Left lung (tissue), 10 donors: Measurements from ENCODE around the gene ST7. TPM values are rescaled to one million over a fixed set of nuclear protein-coding genes. Genes with fewer than 3 reads are reported as not detected.

Source experiments
- ATAC-seq: fragments of 200-7000 bp; cut with Tn5 transposase; one replicate; pipeline ENCODE4 v1.9.1; 2020; ENCODE audit warnings: moderate library complexity
- DNase-seq, 4 donors: peaks; one replicate each; pipeline ENCODE4 v3.0.0-alpha.2; 2013 to 2020
- H3K27ac ChIP-seq, 2 donors: fragments of 200-600 bp; sonication (generic) in 1 of 2; one replicate each; pipeline versions ENCODE4 v1.5.0 to v1.8.0; 2020 to 2021
- H3K27me3 ChIP-seq, 2 donors: fragments of 200-600 bp; sonication (generic) in 1 of 2; one replicate each; pipeline versions ENCODE4 v1.5.0 to v1.8.0; 2020 to 2021
- H3K36me3 ChIP-seq, 2 donors: fragments of 200-600 bp; sonication (generic) in 1 of 2; one replicate each; pipeline versions ENCODE4 v1.5.0 to v1.8.0; 2020 to 2021
- H3K4me1 ChIP-seq, 2 donors: fragments of 200-600 bp; one replicate each; pipeline ENCODE4 v1.8.0; 2021
- H3K4me3 ChIP-seq, 2 donors: fragments of 200-600 bp; sonication (generic) in 1 of 2; one replicate each; pipeline versions ENCODE4 v1.5.0 to v1.8.0; 2020 to 2021; ENCODE audit warnings: mild to moderate bottlenecking in 1 of 2
- H3K9me3 ChIP-seq, 2 donors: fragments of 200-600 bp; sonication (generic) in 1 of 2; one replicate each; pipeline versions ENCODE4 v1.5.0 to v1.8.0; 2020 to 2021
- CTCF ChIP-seq, 2 donors: fragments of 200-600 bp; sonication (generic) in 1 of 2; IDR thresholded peaks; one replicate each; pipeline versions ENCODE4 v1.5.0 to v1.8.0; 2021; ENCODE audit warnings: antibody characterized with exemption in 2 of 2
- intact Hi-C, 2 donors: fragments of 100-400 bp; cut with DNase I; formaldehyde crosslinking; loops; one replicate each; pipeline versions ENCODE4 v1.11.2 to v1.14.2; 2022
- polyA plus RNA-seq, 6 donors: library from polyadenylated mRNA; unstranded; fragments of 120-200 nt; gene quantifications; one replicate each; pipeline ENCODE4 v1.2.1, GENCODE V29; 2013; ENCODE audit not compliant: insufficient read length in 6 of 6
- total RNA-seq, 2 donors: library from RNA; stranded (reverse); fragmentation: NEBNext Ultra II Directional; extraction: Animal tissue kit (Norgen Biotek cat#: 25700); gene quantifications; one replicate each; pipeline ENCODE4 v1.2.1, GENCODE V29; 2021
- donor health status: DM: no; HTN: yes; CAD: no.
- donor health status: DM: no; HTN: no; CAD: no.

The ST7 gene
- total and polyA plus RNA-seq, 8 donors = 36.3 to 60.6 (median 48.4) TPM

- Histone ChIP-seq H3K9me3 (no peaks in the 10 kb centered on the region), H3K27ac (no peak overlapping the region), H3K27me3 (no peaks in the 10 kb centered on the region), H3K36me3 (peaks cover 0 to 11% of the 10 kb centered on the region in 2 donors), H3K4me1 (no peaks in the 10 kb centered on the region), H3K4me3 (no peak overlapping the region)
- TF ChIP-seq CTCF (IDR thresholded peaks at IDR 0.05) = no peak
- DNase-seq (no peak), ATAC-seq (no peak)
- intact Hi-C loops = no loop called here
Measured at GRCh38 chr7:117192108-117192507, 238.8 kb downstream of the ST7 start.

GRCh38 chr7:117193564-117193963 lies 240.3 kb downstream of the ST7 start:
- H3K27me3 ChIP-seq = no peaks in the 10 kb centered on the region
- H3K27ac ChIP-seq = no peak overlapping the region
- ATAC-seq (no peak), DNase-seq (no peak)
- H3K4me1 ChIP-seq = no peaks in the 10 kb centered on the region
- intact Hi-C loops = no loop called here
- peaks cover 0 to 11% of the 10 kb centered on the region in 2 donors for H3K36me3 ChIP-seq
- H3K9me3 ChIP-seq = no peaks in the 10 kb centered on the region
- no peak for TF ChIP-seq CTCF (IDR thresholded peaks at IDR 0.05)
- H3K4me3 ChIP-seq = no peak overlapping the region

GRCh38 chr7:117194445-117194844 lies 241.1 kb downstream of the ST7 start:
- Histone ChIP-seq H3K4me3 (no peak overlapping the region), H3K27me3 (no peaks in the 10 kb centered on the region), H3K4me1 (no peaks in the 10 kb centered on the region), H3K27ac (no peak overlapping the region), H3K9me3 (no peaks in the 10 kb centered on the region), H3K36me3 (peaks cover 0 to 11% of the 10 kb centered on the region in 2 donors)
- DNase-seq (no peak), ATAC-seq (no peak)
- no peak for TF ChIP-seq CTCF (IDR thresholded peaks at IDR 0.05)
- intact Hi-C loops = no loop called here

- H3K9me3 ChIP-seq = no peaks in the 10 kb centered on the region
- no peaks in the 10 kb centered on the region for H3K4me1 ChIP-seq
- no peak overlapping the region for H3K27ac ChIP-seq
- no peak overlapping the region for H3K4me3 ChIP-seq
- no peak for DNase-seq
- no peaks in the 10 kb centered on the region for H3K27me3 ChIP-seq
- intact Hi-C loops = no loop called here
- peaks cover 0 to 2% of the 10 kb centered on the region in 2 donors for H3K36me3 ChIP-seq
- ATAC-seq = no peak
- no peak for TF ChIP-seq CTCF (IDR thresholded peaks at IDR 0.05)
Measured at GRCh38 chr7:117195361-117196029, 242.2 kb downstream of the ST7 start.

- Histone ChIP-seq H3K27ac (no peak overlapping the region), H3K27me3 (no peaks in the 10 kb centered on the region), H3K36me3 (no peaks in the 10 kb centered on the region), H3K4me3 (no peak overlapping the region), H3K4me1 (no peaks in the 10 kb centered on the region), H3K9me3 (no peaks in the 10 kb centered on the region)
- no peak for TF ChIP-seq CTCF (IDR thresholded peaks at IDR 0.05)
- DNase-seq (no peak), ATAC-seq (no peak)
- intact Hi-C loops = loop anchor here in 1 of 2 donors (10.0 kb wide), 1 partner anchor 185 kb away; no protein-coding TSS in a partner anchor
Measured at GRCh38 chr7:117200132-117200531, 246.8 kb downstream of the ST7 start.
